K562 (cell line): ENCODE measurements around the gene RASSF3.

ENCODE experiments used
- CCAR2 ChIP-seq: fragments of 200-400 bp; formaldehyde crosslinking; IDR thresholded peaks from 2 replicates; pipeline ENCODE4 v1.6.1; 2017; ENCODE audit warnings: mild to moderate bottlenecking, low read depth, low read length
- CEBPB ChIP-seq: fragments of 450-650 bp; IDR thresholded peaks from 2 replicates; pipeline ENCODE4 v1.6.1; 2016; ENCODE audit warnings: missing genetic modification characterization, missing compliant biosample characterization
- CTCF ChIP-seq, 3 experiments: IDR thresholded peaks in 2 of 3; conservative IDR thresholded peaks in 1 of 3; 2 replicates each; pipeline ENCODE4 v1.5.1; 2011 to 2012; ENCODE audit warnings: low read length in 3 of 3, mild to moderate bottlenecking in 3 of 3, control low read depth in 2 of 3, improper control_type of control experiment in 1 of 3, inconsistent platforms in 1 of 3, low read depth in 1 of 3, mixed read lengths in 1 of 3, moderate library complexity in 1 of 3; ENCODE audit not compliant: insufficient read depth in 2 of 3
- KLF1 ChIP-seq: fragments of 450-650 bp; IDR thresholded peaks from 2 replicates; pipeline ENCODE4 v1.6.1; 2016; ENCODE audit warnings: missing genetic modification characterization, missing compliant biosample characterization
- POLR2A ChIP-seq: fragments of 450-650 bp; conservative IDR thresholded peaks from 2 replicates; pipeline ENCODE4 v1.6.1; 2016
- RNF2 ChIP-seq: sonication (generic); IDR thresholded peaks from 2 replicates; pipeline ENCODE4 v1.6.1; 2016
- ZC3H4 ChIP-seq: sonication (generic); formaldehyde crosslinking; IDR thresholded peaks from 2 replicates; pipeline ENCODE4 v1.9.0; 2021; ENCODE audit warnings: missing genetic modification reagents, borderline replicate concordance
- ZNF253 ChIP-seq: fragments of 250-450 bp; sonication (Bioruptor Pico); conservative IDR thresholded peaks from 2 replicates; pipeline ENCODE4 v1.6.1; 2021; ENCODE audit warnings: mild to moderate bottlenecking

GRCh38 chr12:64674367-64674922 lies 64.2 kb downstream of the RASSF3 start:
- TF ChIP-seq RNF2 (no peak), KLF1 (tag) (no peak), CCAR2 (no peak), CTCF (IDR thresholded peaks at IDR 0.05 in 2 of 3, conservative IDR thresholded peaks at IDR 0.05 in 1 of 3; ENCODE audit: insufficient read depth in 2 of 3, low read depth in 1 of 3, low read length in 3 of 3) (no peak), ZNF253 (no peak), CEBPB (tag) (no peak), ZC3H4 (CRISPR knock-in tag) (no peak), POLR2A (no peak)
